HG02840 (cell line): Measurements from ENCODE around the gene PTPRG.
A peak's percentile ranks its signal among the peaks of the same experiment; 100 is the strongest.
"Not testable (repeated sequence)": the region's sequence is repeated elsewhere in the genome, so short reads cannot be mapped to it uniquely, and the experiment has no call there.

Source experiments
- ATAC-seq: cut with Tn5 transposase; IDR thresholded peaks from one replicate; pipeline ENCODE4 v1.9.1; 2021; ENCODE audit warnings: mild to moderate bottlenecking, moderate library complexity, moderate number of reproducible peaks; ENCODE audit not compliant: unreplicated experiment, low FRiP score

PTPRG gene

DNA sequence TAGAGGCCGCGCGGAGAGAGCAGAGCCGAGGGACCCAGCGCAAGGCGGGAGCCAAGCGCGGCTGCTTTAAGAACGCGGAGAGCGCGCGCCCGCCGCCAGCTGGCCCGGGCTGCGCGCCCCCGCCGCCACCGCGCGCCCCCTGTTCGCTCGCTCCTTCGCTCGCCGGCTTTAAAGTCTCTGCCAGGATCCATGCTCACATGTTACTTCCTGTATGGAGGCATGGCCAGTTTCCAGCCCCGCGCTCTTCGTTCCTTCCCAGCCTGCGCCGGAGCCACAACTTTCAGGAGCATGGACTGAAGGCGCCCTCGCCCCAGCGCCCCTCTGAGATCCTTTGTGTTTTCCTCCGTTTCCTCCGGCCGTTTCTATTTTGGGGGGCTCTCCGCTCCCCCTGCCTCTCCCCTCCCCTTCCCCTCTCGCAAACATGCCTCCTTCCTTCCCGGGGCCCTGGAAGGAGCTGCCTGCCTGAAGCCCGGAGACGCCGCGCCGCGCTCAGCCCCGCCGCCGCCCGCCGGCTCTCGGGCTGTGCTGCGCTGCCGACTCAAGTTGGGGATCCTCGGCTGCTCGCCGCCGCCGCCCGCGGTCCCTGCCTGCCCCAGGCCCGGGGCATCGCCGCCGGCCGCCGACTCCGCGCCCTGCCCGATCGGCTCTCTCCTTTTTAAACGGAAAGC, at the start of gene PTPRG:
Gene PTPRG (plus strand): TSS at position 198 of the 668 bp plus-strand sequence. CDS start 717 bp downstream, outside the sequence.
- peak; percentile 44 for ATAC-seq

DNA sequence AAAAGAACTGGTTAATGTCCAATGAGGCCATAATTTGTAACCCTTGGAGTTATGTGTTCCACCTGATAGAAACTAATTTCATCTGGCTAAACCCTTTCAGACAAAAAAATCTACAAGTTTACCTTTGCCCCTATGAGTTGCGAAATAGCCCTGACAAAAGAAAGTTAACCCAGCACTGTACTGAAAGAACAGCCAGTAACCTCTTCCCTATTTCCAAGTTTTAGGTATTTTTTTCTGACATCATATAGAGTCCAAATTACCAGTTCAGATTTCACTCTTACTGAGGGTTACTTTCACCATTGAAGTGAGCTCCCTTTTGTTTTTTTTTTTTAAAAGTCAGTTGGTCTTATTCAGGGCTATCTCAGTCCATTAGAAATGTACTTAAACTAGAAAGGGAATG, 42.8 kb upstream of the PTPRG start:
- ATAC-seq, result no peak

DNA sequence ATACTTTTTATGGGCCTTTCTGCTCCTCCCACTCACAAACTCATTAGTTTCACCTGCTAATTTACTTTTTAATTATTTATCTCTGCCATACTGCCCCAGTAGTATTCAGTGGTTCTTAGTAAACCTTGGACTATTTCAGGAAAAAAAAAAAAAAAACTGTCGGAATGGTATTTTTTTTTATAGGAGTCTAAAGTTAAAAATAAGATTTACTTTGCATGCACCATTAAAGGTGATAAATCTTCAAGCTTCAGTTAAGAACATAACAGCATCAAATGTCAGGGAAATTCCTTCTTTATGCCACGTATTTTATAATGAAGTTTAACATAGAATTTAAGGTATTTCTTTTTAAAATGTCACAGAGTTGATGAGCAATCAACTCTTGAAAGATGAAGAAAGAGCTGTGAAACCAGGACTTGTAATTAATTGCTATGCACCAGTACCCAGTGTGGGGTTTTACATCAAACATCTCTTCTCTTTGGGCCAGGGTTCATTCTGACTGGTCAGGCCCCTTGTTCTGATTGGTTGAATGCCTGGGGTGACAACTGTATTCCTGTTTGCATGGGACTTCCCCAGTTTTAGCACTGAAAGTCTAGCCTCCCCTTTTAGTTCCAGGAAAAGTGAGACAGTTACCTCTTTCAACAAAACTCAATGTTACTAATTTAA, 40.3 kb upstream of the PTPRG start:
- ATAC-seq, result peak; percentile 94

DNA sequence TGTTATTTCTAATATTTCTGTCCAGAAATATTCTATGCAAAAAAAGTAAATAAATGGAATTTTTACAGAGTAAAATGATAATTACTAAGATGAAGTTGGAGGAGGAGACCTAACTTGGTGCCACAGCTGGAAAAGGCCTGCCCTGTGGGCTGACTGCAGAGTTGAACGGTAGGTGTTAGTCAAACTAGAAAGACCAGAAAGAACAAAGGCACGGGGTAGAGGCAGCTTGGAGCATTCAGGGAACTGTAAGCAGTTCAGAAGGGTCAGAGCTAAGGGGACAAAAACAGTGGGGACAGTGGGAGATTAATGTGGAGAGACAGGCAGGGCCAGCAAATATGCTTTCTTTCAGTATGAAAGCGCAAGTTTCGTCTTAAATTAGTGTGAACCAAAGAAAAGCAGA, 39.3 kb upstream of the PTPRG start:
- ATAC-seq, result no peak

DNA sequence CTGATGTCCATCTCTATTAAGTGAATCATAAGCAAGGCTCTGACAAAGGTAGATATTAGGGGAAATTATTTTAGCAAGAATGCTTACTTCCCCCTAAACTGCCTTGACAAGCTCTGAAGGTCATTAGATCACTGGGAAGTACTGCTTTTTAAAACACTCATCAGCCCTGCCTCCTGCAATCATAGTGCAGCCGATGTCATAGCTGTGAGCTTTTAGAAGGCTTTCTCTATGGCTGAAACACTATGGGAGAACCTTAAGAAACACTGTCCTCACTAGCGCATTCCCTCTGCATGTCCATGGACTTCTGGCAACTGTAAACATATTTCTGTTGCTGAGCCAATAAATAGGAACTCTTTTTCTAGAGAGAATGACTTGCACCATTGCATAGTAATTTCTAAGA, 38.7 kb upstream of the PTPRG start:
- ATAC-seq, result no peak

DNA sequence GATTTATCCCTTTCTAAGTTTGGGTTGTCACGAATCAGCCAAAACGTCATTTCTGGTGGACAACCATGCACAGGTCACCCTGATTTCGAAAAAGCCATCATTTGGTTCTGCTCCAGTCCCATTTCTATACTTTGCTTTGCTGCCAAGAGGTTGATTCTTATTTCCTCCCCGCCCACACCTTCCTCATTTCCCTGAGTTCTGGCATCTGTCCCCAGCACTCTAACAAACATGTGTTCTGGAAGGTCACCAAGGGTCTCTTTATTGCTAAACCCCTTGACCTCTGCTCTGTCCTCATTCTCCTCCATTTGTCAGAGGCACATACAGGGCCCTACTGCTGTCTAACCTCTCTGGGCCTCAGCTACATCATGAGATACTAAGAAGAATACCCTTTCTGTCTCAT, 36.4 kb upstream of the PTPRG start:
- no peak for ATAC-seq

DNA sequence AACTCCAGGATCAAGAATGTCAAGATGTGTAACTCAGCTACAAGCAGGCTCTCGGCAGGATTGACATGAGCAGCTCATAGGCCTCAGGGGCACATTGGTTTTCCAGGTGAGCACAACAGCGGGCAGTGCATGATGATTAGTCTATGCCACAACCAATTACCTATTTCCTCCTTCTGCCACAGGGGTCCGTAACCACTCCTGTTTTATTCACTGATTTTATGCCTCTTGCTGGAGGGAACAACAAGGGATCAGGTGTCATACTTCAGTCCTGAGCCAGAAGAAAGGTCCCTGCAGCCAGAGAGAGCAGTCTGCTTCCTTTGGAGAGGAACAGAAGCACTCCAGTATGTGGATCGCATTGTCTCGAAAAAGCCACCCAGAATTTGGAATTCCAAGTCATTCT, 35.1 kb upstream of the PTPRG start:
- ATAC-seq, result no peak

DNA sequence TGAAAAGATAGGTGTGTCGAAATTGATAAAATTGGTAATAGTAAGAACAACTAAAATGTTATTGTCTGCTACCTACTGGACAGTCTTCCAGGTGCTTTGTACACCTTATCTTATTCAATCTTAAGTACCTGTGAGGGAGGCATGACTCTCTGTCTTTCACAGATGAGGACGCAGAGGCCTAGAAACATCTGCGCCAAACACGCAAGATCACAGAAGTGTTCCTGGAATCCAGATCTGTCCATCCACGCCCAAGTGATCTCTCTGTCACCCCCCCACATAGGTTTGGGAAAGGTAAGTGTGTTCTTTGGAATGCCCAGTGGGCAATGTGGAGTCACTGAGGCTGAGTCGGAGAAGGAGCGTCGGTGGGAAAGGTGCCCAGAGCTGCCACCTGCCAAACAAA, 34.4 kb upstream of the PTPRG start:
- ATAC-seq, result no peak

DNA sequence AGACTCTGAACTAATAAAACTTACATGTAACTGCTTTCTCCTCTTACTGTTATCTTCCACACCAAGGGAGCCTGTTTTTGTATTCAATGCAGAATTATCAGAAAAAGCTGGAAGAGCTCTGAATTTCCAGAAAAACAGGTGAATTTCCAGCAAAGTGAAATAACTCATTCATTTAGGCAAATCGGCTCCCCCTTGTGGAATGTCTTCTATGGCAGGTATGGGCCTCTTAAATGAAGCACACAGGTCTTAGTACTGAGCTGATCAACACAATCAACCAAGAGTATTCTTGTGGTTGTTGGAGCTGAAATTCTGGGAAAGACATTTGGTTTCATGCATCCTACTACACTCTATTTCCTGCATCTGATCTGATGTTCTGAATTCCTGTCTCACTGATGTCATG, 31.0 kb upstream of the PTPRG start:
- no peak for ATAC-seq

DNA sequence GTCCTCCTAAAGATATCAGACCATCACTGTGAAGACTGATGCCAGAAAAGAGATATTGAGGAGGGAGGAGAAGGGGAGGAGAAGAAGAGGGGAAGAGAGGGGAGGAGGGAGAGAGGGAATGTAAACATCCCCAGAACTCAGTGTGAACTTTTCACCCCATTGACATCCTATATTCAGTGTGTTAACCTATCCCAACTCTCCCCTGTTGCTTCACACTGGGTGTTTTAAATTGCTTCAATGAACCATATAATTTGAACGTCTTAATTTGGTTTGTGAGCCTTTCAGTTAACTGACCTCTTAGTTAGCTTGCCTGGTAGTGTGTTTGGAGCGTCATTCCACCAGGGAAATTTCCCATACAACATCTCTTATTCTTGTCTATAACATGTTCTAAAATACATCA, 29.8 kb upstream of the PTPRG start:
- ATAC-seq, result no peak

DNA sequence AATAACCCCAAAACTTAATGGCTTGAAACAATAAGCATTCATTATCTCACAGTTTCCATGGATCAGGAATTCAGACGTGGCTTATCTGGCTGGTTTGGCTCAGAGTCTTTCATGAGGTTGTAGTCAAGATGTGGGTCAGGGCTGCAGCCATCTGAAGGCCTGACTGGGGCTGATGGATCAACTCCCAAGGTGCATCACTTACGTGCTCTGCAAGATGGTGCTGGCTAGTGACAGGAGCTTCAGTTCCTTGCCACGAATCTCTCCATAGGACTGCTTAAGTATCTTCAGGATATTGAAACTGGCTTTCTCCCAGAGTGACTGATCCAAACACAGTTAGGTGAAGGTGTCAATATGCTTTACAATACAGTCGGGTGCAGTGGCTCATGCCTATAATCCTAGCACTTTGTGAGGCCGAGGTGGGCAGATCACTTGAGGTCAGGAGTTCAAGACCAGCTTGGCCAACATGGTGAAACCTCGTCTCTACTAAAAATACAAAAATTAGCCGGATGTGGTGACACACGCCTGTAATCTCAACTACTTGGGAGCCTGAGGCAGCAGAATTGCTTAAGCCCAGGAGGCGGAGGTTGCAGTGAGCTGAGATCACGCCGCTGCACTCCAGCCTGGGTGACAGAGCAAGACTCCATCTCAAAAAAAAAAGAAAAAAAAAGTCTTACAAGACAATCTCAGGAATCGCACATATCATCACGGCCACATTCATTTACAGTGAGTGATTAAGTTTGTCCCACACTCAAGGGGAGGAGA, 28.5 kb upstream of the PTPRG start:
- ATAC-seq, result no peak

DNA sequence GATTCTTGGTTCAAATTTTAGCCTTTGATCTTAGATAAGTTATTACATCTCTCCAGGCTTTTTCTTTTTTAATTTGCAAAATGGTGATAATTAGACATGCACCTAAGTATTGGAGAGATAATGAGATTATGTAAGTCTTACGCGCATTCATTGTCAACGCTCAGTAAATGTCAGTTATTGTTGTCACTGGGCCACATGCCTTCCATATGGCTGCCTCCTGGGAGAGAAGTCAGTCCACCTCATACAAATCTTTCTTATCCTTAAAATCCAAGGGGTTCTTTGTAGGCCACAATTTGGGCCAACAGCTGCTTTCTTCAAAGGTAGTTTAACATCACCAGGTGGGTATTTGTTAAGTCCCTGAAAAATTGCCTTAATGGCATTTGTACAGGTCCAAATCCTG, 25.5 kb upstream of the PTPRG start:
- no peak for ATAC-seq

DNA sequence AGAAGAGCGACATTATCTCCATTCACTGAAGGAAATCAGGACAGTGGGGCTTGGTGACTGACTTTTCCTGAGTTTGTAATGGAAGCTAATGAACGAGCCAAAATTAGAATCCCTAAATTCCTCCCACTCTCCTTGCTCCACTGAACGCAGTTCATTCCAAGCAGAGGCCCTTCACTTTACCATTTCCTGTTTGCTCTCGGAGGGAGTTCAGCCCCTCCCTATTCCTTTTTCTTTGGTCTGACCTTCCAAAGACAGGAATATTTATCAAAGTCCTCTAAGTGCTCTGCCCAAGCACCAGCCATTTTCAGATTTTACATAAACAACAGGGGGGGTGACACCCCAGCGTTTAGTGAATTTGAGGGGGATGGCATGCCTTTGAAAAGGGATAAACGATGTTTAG, 24.0 kb upstream of the PTPRG start:
- ATAC-seq, result no peak

DNA sequence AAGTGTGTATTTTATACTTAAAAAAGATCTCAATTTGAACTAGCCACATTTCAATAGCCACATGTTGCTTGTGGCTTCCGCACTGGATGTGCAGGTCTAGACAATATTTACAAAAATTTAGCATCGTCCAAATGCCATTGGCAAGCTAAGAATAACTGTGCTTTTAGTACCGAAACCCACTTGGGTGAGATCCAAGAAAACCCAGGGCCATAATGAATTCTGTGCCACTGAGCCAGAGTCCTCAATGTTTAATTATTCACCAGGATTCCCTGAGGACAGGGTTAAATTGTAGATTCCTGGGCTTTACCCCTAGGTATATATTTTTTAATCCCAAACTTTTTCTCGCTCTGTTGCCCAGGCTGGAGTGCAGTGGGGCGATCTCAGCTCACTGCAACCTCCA, 22.9 kb upstream of the PTPRG start:
- no peak for ATAC-seq

DNA sequence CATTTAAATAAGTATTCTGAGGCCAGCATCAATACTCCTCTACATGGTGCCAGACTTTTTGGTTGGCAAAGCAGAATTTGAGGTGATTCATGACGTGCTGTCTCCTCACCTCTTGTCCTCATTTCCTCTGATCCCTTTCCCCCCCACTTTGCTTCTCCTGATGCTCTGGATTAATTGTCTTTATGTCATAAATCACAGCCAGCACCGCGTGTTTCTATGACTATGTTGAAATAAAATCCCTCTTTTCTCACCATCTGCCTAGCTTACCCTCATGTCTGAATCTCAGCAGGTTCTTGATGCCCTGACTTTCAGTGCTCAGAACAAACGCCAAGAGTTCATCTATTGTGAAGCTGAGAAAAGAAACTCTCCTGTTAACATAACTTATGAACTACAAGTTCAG, 19.7 kb upstream of the PTPRG start:
- no peak for ATAC-seq

DNA sequence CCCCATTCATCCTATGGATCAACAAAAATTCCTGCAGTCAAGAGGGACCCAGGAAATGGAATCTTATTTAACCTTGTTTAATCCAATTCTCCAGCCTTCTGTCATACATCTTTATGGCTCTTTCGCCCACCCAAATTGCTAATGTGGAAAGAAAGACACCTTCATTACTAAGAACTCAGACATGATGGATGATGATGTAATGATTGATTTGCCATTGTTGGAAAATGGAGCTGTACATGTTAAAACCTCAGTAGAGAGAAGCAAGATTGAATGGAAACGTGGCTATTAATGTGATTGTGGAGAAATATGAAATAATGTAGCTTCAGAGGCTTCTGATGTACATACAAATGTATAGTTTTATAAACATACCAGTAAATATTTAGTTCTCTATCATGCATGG, 15.7 kb upstream of the PTPRG start:
- no peak for ATAC-seq

DNA sequence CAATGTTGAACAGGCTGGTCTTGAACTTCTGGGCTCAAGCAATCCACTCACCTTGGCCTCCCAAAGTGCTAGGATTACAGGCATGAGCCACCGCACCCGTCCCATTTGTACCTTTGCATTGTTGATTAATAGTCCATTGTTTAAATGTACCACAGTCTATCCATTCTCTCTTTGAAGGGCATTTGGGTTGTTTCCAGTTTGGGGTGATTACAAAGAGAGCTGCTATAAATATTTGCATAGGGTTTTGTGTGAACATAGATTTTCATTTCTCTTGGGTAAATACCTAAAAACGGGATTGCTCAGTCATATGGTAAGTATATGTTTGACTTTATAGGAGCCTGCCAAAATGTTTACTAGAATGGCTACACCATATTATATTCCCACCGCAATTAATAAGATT, 13.7 kb upstream of the PTPRG start:
- ATAC-seq, result no peak

DNA sequence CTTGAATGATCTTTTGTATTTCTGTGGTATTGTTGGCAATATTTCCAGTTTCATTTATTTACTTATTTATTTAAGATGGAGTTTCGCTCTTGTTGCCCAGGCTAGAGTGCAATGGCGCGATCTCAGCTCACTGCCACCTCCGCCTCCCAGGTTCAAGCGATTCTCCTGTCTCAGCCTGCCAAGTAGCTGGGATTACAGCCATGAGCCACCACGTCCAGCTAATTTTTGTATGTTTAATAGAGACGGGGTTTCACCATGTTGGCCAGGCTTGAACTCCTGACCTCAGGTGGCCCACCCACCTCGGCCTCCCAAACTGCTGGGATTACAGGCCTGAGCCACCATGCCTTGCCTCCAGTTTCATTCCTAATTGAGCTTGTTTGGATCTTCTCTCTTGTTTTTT, 8.7 kb upstream of the PTPRG start:
- ATAC-seq, result not testable (repeated sequence)

DNA sequence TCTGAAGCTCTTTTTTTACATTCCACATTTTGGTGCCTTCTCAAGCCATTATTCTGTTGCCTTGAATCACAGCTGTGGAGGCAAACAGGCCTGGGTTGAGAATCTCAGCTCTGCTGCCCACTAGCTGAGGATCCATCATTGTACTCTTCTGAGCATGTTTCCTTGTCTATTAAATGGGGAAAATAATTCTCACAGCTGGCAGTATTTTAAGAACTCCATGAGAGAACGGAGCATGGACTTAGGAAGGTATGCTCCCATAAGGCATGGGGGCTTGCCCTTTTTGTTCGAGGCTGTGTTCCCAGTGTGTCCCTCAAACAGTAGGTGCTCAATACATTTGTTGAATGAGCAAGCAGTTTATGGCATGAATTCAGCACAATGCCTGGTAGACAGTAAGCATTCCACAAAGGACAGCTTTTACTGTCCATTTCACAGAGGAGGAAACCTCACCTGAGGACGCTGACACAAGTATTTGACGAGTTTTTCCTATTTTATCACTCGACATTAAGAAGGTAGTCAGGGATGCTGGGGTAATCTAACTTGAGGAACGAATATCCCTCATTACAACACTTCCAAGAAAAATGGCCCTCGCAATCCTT, 2.1 kb upstream of the PTPRG start:
- no peak for ATAC-seq

DNA sequence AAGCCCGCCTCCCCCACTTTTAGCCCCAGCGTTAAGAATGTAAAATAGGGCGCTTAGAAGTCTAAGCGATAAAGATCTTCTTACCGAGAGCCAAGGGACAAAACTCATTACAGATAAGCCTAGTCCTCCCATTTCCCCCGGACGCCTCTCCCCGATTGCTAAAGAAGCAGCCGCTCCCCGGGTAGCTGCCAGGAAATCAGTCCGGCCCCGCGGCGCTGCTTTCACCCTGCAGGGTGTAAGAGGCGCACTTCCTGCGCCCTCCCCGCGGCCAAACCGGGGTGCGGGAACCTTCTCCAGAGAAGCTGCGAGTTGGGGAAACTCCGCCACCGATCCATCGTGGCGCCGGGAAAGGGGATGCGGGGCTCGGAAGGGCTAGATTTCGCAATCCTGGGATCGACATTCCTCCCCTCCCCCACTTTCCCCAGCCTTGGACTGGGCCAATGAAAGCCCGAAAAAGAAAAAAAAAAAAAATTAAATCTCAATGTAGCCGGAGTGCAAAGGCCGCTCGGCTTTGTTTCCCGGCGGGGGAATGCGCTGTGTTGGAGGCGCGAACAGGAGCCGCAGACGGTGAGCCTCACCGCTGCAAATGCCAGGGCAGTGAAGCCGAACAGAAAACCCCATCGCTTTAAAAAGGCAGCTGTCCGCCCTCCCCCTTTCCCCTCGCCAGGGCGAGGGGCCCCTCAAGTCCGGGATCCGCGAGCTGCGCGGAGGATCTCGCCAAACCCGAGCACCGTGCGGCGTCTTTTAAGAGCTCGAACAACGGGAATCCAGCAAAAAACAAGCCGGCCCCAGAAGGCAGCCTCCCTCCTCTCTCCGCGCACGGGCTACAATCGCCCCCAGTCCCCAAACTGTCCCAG, 626 bp upstream of the PTPRG start:
- ATAC-seq, result peak; percentile 11
